ENCODE results near the gene FAM13A. TPM values are rescaled to one million over a fixed set of nuclear protein-coding genes. Genes with fewer than 3 reads are reported as not detected.

Gene FAM13A
- total RNA-seq, 4 donors from 2014 or later: 5.2 to 19.1 (median 8.2) TPM

DNA sequence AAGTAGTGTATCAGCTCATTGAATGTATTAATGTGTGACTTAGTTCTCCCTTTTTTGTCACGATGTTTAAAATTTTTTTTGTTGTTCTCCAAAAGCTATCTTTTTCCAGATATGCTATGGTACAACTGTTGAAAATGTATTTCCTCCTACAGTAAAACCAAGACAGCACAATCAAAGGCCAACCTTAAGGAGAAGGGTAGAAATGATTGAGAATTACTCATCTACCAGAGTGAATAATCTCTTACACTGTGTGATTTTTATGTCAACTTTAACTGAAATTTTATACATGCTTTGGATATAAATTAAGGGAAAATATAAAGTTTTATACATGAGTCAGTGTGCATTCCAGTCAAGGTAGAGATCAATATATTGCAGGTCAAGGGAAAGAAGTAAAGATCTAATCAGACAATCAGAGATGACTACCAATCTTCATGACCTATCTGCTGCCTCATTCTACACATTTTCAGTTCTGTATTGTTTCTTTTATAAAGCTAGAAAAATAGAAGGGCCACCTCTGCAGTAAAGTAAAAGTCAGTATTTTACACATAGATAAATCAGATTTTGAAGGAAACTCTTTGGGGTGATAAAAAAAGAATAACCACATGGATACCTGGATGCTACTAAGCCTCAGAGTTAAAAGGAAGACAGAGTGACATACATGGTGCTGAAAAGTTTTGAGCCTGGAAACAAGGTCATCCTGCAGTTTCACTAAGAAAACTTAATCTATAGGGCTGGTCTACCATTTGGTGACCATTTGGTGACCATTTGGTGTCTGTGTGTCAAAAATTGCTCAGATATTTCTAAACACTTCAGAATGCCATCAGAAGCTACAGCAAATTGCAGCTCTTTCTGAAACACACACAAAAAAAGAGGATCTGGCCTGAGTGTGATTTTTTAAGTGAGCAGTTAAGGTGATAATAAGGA, 1.6 kb downstream of the FAM13A start:
- intact Hi-C loops (cut with DNase I): no loop called here
- no peak overlapping the region for H3K27ac ChIP-seq
- H3K36me3 ChIP-seq: no peaks in the 10 kb centered on the region
- TF ChIP-seq POLR2A (IDR thresholded peaks at IDR 0.05): no peak
- H3K9me3 ChIP-seq: no peaks in the 10 kb centered on the region
- DNase-seq: no peak
- no peaks in the 10 kb centered on the region for H3K27me3 ChIP-seq
- peak overlapping the region in 3 of 4 donors; percentile 44 to 65 (median 47) for H3K4me3 ChIP-seq
- H3K4me1 ChIP-seq: peaks cover 5 to 39% (median 5%) of the 10 kb centered on the region in 3 donors
- WGBS, 2 donors: 40 to 41% methylated on average over 1 of the region's 1 CpG

GRCh38 chr4:89054627-89055026, 2.4 kb downstream of the FAM13A start:
- Histone ChIP-seq H3K4me3 (no peak overlapping the region), H3K27ac (no peak overlapping the region), H3K36me3 (no peaks in the 10 kb centered on the region), H3K4me1 (peaks cover 5 to 39% (median 5%) of the 10 kb centered on the region in 3 donors), H3K9me3 (no peaks in the 10 kb centered on the region), H3K27me3 (no peaks in the 10 kb centered on the region)
- no peak for DNase-seq
- intact Hi-C loops (cut with DNase I): no loop called here
- no peak for TF ChIP-seq POLR2A (IDR thresholded peaks at IDR 0.05)
- TF ChIP-seq, protein P1, sequence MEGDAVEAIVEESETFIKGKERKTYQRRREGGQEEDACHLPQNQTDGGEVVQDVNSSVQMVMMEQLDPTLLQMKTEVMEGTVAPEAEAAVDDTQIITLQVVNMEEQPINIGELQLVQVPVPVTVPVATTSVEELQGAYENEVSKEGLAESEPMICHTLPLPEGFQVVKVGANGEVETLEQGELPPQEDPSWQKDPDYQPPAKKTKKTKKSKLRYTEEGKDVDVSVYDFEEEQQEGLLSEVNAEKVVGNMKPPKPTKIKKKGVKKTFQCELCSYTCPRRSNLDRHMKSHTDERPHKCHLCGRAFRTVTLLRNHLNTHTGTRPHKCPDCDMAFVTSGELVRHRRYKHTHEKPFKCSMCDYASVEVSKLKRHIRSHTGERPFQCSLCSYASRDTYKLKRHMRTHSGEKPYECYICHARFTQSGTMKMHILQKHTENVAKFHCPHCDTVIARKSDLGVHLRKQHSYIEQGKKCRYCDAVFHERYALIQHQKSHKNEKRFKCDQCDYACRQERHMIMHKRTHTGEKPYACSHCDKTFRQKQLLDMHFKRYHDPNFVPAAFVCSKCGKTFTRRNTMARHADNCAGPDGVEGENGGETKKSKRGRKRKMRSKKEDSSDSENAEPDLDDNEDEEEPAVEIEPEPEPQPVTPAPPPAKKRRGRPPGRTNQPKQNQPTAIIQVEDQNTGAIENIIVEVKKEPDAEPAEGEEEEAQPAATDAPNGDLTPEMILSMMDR (IDR thresholded peaks at IDR 0.05): no peak
- WGBS, 2 donors: 38 to 50% methylated on average over 1 of the region's 1 CpG

GRCh38 chr4:89049853-89050252, 7.1 kb downstream of the FAM13A start:
- Histone ChIP-seq H3K4me3 (no peak overlapping the region), H3K9me3 (no peaks in the 10 kb centered on the region), H3K27me3 (no peaks in the 10 kb centered on the region), H3K27ac (no peak overlapping the region), H3K4me1 (peaks cover 0 to 12% (median 0%) of the 10 kb centered on the region in 3 donors), H3K36me3 (no peaks in the 10 kb centered on the region)
- no peak for DNase-seq
- intact Hi-C loops (cut with DNase I): no loop called here
- 93 to 96% methylated on average over 2 of the region's 2 CpGs for WGBS, 2 donors
- TF ChIP-seq, protein P1 (IDR thresholded peaks at IDR 0.05): no peak

- intact Hi-C loops (cut with DNase I): no loop called here
- no peak overlapping the region for H3K4me3 ChIP-seq
- H3K36me3 ChIP-seq: no peaks in the 10 kb centered on the region
- WGBS, 2 donors: 74 to 87% methylated on average over 4 of the region's 4 CpGs
- DNase-seq: no peak
- H3K27me3 ChIP-seq: no peaks in the 10 kb centered on the region
- TF ChIP-seq, protein P1 (IDR thresholded peaks at IDR 0.05): no peak
- TF ChIP-seq POLR2A (IDR thresholded peaks at IDR 0.05): no peak
- peaks cover 0 to 4% (median 0%) of the 10 kb centered on the region in 3 donors for H3K4me1 ChIP-seq
- no peaks in the 10 kb centered on the region for H3K9me3 ChIP-seq
- H3K27ac ChIP-seq: no peak overlapping the region
These were observed 7.9 kb downstream of the FAM13A start for GRCh38 chr4:89048906-89049601.

DNA sequence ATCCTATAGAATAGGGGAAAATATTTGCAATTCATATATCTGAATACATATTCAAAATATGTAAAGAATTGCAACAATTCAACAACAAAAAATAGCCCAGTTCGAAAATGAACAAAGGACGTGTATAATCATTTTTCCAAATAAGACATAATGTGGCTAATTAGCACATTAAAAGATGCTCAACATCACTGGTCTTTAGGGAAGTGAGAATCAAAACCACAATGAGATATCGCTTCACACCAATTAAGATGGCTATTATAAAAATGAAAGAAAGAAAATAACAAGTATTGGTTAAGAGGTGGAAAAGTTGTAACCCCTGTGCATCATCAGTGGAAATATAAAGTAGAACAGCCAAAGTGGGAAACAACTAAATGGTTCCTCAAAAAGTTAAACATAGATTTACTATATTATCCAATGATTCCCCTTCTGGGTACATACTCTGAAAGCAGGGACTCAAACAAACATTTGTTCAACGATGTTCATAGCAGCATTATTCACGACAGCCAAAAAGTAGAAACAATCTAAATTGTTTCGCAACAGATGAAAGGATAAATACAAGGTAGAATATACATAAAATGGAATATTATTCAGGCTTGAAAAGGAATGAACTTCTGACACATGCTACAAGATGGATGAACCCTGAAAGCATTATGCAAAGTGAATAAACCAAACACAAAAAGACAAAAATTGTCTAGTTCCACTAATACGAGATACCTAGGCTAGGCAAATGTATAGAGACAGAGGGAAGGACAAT, 12.7 kb downstream of the FAM13A start:
- H3K27me3 ChIP-seq: no peaks in the 10 kb centered on the region
- no peak for DNase-seq
- H3K27ac ChIP-seq: no peak overlapping the region
- no peaks in the 10 kb centered on the region for H3K36me3 ChIP-seq
- no peak overlapping the region for H3K4me3 ChIP-seq
- no peaks in the 10 kb centered on the region for H3K4me1 ChIP-seq
- TF ChIP-seq, protein P1 (IDR thresholded peaks at IDR 0.05): no peak
- no peak for TF ChIP-seq POLR2A (IDR thresholded peaks at IDR 0.05)
- intact Hi-C loops (cut with DNase I): no loop called here
- H3K9me3 ChIP-seq: no peaks in the 10 kb centered on the region
- 81 to 87% methylated on average over 7 of the region's 7 CpGs for WGBS, 2 donors

All from esophagus squamous epithelium (tissue), 5 donors.